Measurements from ENCODE around the gene SUPV3L1. TPM values are rescaled to one million over a fixed set of nuclear protein-coding genes. Genes with fewer than 3 reads are reported as not detected.

The SUPV3L1 gene
- total and polyA plus RNA-seq, 9 of the 15 experiments (the other 6 are each of a cell fraction or from before 2014, with no cell fraction given), result 45.2 to 156 (median 92.6) TPM

GRCh38 chr10:69211104-69211503 lies 31.1 kb downstream of the SUPV3L1 start (continued):
- TF ChIP-seq, protein P1, sequence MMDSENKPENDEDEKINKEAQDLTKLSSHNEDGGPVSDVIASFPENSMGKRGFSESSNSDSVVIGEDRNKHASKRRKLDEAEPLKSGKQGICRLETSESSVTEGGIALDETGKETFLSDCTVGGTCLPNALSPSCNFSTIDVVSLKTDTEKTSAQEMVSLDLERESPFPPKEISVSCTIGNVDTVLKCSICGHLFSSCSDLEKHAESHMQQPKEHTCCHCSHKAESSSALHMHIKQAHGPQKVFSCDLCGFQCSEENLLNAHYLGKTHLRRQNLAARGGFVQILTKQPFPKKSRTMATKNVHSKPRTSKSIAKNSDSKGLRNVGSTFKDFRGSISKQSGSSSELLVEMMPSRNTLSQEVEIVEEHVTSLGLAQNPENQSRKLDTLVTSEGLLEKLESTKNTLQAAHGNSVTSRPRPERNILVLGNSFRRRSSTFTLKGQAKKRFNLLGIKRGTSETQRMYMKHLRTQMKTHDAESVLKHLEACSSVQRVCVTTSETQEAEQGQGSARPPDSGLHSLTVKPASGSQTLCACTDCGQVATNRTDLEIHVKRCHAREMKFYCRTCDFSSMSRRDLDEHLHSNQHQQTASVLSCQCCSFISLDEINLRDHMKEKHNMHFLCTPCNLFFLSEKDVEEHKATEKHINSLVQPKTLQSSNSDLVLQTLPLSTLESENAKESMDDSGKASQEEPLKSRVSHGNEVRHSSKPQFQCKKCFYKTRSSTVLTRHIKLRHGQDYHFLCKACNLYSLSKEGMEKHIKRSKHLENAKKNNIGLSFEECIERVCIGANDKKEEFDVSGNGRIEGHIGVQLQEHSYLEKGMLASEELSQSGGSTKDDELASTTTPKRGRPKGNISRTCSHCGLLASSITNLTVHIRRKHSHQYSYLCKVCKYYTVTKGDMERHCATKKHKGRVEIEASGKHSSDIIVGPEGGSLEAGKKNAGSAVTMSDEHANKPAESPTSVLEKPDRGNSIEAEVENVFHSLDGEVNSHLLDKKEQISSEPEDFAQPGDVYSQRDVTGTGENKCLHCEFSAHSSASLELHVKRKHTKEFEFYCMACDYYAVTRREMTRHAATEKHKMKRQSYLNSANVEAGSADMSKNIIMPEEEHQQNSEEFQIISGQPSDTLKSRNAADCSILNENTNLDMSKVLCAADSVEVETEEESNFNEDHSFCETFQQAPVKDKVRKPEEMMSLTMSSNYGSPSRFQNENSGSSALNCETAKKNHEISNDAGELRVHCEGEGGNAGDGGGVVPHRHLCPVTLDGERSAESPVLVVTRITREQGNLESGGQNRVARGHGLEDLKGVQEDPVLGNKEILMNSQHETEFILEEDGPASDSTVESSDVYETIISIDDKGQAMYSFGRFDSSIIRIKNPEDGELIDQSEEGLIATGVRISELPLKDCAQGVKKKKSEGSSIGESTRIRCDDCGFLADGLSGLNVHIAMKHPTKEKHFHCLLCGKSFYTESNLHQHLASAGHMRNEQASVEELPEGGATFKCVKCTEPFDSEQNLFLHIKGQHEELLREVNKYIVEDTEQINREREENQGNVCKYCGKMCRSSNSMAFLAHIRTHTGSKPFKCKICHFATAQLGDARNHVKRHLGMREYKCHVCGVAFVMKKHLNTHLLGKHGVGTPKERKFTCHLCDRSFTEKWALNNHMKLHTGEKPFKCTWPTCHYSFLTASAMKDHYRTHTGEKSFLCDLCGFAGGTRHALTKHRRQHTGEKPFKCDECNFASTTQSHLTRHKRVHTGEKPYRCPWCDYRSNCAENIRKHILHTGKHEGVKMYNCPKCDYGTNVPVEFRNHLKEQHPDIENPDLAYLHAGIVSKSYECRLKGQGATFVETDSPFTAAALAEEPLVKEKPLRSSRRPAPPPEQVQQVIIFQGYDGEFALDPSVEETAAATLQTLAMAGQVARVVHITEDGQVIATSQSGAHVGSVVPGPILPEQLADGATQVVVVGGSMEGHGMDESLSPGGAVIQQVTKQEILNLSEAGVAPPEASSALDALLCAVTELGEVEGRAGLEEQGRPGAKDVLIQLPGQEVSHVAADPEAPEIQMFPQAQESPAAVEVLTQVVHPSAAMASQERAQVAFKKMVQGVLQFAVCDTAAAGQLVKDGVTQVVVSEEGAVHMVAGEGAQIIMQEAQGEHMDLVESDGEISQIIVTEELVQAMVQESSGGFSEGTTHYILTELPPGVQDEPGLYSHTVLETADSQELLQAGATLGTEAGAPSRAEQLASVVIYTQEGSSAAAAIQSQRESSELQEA (IDR thresholded peaks at IDR 0.05; ENCODE audit: low read depth), result no peak
- TF ChIP-seq ZNF395 (CRISPR knock-in tag; IDR thresholded peaks at IDR 0.05) (no peak), PHF20 (IDR thresholded peaks at IDR 0.05; ENCODE audit: partially characterized antibody) (no peak), KAT7 (CRISPR knock-in tag; IDR thresholded peaks at IDR 0.05; ENCODE audit: borderline replicate concordance) (no peak), MEIS2 (IDR thresholded peaks at IDR 0.05; ENCODE audit: partially characterized antibody) (peak; percentile 79), ZNF324 (CRISPR knock-in tag; IDR thresholded peaks at IDR 0.05) (no peak), FOXO4 (CRISPR knock-in tag; IDR thresholded peaks at IDR 0.05) (no peak), ATF2 (CRISPR knock-in tag; IDR thresholded peaks at IDR 0.05) (no peak), RFX5 (IDR thresholded peaks at IDR 0.05; ENCODE audit: low read depth, low read length) (no peak), XRCC5 (IDR thresholded peaks at IDR 0.05; ENCODE audit: low read depth, low read length) (no peak), ZNF354B (CRISPR knock-in tag; IDR thresholded peaks at IDR 0.05) (no peak), PKNOX1 (IDR thresholded peaks at IDR 0.05) (peak; percentile 97), FOXJ3 (CRISPR knock-in tag; IDR thresholded peaks at IDR 0.05) (no peak), PHF8 (IDR thresholded peaks at IDR 0.05; ENCODE audit: borderline replicate concordance, low read length) (no peak), ZBTB8A (IDR thresholded peaks at IDR 0.05; ENCODE audit: partially characterized antibody) (no peak)

Measured in K562 (cell line).